Measurements from ENCODE around the gene ZNF362.

Gene ZNF362

DNA sequence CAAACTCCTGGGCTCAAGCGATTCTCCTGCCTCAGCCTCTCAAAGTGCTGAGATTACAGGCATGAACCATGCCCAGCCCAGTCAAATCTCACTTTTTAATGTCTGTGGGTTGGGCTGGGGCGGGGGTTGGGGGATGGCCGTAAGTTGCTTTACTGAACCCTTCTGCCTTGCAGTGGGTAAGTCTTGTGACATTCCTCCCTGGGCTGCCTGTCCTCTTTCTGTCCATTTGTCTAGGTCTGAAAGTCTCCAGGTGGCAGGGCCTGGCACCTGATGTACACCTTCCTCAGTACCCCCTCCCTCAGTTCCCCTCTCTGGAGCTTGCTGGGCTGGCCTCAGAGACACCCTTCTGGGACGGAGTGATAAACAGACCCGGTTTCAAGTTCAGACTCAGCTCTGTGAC, 13.3 kb downstream of the ZNF362 start:
- DNase-seq, result no peak

DNA sequence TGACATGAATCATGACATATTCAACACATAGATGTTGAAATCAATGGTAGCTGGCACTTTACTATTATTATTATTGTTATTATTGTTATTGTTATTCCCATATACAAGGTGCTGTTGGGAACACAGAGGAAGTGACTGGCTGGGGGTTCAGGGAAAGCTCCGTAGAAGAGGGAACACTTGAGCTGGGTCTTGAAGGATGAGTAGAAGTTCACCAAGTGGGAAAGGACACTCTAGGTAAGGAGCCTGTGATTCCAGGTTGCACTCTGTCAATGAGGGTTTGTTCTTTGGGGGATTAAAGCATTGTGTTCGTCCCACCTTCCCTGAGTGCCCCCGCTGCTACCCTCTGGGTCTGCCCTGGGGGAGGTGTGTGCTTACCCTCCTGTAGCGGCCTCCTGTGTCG, 14.1 kb downstream of the ZNF362 start:
- DNase-seq, result no peak

DNA sequence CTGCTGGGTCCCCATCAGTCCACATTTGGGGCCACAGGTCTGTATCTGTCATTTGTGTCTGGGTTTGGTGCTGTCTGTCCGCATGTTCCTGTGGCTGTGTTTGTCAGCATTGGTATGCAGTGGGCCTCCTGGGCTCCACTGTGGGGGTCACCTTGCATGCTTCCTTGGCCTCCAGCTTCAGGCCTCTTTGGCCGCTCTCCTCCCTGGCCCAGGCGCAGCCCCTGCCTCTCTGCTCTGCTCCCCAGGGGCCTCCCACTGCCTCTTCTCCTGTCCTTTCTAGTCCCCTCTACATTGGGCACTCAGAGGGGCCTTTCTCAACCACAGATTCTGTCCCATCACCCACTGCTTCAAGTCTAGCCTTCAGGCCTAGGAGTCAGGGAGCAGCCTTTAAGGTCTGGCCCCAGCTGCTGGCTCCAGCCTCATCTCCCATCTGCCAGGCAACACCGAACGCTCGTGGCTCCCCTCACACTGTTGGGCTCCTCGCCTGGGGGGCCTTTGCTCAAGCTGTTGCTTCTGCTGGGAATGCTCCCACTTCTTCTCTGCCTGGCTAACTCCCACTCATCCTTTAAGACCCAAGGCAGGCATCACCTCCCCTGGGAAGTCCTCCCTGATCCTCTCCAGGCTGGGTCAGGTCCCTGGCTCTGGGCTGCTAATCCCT, 14.6 kb downstream of the ZNF362 start:
- DNase-seq, result no peak

DNA sequence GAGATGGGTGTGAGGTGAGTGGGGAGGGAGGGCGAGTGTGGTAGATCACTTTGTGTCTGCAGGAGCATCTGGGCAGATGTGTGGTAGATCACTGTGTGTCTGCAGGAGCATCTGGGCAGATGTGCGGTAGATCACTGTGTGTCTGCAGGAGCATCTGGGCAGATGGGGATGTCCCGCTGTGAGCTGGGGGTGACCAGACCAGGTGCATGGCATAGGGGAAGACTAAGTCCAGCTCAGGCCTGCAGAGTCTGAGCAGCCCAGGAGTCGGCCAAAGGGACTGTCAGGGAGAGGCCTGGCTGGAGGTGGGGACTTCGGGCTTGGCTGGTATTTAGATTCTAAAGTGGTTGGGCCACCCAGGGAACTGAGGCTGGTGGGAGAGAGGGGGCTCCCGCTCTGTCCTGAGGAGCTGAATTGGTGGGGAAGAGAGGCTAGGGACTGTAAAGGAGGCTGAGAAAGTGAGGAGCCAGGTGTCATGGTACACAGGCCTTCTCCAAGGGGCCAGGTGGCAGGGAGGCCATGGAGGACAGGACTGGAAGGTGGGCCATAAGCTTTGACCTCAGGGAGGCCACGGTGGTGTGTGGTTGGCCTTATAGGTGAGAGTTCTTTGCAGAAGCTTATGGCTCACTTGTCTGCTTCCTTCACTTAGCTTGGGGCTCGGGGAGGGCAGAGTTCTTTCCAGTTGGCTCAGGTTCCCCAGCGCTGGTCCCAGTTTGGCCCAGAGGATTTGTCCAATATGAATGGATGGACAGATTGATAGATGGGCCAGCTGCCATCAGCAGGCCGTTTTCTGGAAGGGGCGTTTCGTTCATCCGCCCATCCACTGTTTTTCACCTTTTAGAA, 15.6 kb downstream of the ZNF362 start:
- DNase-seq, result no peak

DNA sequence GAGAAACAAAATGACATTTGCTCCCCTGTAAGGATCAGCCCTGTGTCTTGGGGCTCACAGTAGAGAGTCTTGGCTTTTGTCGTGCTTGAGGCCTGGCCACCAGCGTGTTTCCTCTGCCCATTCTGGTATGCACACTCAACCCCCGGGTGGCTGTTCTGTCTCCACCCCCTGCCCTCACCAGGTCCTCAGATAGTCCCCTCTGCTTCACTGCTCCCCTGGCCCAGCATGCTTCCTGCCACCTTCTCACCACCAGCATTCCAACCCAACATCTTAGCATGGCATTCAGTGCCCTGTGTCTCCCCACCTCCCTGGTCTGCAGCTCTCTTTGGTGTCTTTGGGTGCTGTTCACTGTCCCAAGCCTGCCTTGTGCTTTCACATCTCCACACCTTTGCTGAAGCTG, 16.2 kb downstream of the ZNF362 start:
- DNase-seq, result no peak

DNA sequence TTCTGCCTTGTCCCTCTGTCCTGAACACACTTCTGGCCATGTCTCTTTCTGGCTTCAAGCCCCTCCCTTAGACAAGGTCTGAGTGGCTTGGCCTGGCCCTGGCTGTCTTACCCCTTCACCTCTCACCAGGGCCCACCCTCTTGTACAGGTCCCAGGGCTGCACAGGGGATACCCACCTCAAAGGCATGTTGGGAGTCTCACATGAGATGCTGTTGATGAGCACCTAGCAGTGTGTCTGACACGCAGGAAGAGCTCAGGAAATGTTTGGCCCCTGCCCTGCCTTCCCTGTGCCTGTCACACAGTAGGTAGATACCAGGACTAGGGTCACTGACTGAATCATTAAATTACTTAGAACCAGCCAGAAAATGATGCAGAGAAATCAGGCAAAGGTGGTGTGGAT, 16.6 kb downstream of the ZNF362 start:
- DNase-seq, result no peak

DNA sequence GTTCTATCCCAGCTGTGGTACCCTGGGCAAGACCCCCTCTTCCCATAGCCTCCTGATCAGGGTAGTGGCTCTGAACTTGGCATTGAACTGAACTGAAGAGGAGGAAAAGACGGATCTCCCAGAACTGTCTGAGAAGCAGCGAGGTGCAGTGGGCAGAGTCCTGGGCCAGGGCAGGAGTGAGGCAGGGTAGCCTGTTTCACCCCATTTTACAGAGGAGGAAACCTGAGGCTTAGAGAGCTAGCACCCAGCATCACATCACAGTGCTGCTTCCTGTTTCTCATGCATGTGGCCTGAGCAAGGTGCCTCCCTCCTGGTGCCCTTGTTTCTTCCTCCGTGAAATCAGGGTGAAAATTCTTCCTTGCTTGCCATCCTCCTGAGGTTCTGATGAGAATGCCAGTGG, 17.1 kb downstream of the ZNF362 start:
- DNase-seq, result no peak

DNA sequence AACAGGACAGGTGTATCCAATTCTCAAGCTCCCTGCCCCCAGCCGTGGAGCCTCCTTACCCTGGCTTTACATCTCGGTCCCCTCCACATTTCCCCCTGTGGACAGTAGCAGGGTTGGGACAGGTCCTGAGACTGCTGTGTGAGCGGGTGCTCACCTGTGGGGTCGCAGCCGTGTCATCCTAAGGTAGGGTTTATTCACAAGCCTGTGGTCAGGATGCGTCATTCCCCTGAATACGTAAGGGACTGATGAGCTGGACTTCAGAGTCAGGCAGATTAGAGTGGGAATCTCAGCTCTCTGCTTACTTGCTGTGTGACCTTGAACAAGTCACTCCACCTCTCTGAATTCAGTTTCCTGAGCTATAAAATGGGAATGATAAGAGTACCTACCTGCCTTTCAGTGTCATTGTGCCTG, 17.7 kb downstream of the ZNF362 start:
- no peak for DNase-seq

DNA sequence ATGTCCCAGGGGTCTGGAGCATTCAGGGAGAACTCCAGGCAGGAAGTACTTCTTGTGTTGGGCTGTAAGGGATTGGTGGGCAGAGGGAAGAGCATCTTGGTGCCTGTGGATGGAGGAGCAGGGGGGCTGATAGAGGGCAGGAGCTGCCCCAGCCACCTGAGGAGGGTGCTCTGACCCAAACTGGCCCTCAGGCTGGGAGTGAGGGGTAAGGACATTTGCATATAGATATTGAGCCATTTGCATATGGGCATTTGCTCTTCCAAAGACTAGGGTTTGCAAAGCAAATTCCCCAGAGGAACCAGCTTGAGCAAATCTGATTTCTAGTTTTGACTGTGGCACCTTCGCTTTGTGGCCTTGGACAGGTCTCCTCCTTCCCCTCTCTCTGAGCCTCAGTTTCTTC, 18.2 kb downstream of the ZNF362 start:
- DNase-seq, result no peak

DNA sequence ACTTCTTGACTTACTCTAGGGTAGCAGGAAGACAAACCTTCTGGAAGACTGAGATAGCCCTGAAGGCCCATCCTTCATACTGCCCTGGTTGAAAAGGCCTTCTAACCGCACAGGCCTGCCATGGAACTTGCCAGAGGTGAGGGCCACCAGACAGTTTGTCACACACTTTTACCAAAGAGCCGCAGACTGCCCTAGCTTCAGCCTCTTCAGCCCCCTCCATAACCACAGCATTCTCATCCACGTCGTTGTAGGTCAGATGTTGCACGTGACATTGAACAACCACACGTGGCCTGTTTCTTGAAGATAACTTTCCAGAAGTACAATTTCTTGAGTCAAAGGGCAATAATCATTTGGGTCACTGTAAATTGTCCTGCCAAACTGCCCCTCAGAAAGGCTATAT, 18.9 kb downstream of the ZNF362 start:
- DNase-seq, result no peak

DNA sequence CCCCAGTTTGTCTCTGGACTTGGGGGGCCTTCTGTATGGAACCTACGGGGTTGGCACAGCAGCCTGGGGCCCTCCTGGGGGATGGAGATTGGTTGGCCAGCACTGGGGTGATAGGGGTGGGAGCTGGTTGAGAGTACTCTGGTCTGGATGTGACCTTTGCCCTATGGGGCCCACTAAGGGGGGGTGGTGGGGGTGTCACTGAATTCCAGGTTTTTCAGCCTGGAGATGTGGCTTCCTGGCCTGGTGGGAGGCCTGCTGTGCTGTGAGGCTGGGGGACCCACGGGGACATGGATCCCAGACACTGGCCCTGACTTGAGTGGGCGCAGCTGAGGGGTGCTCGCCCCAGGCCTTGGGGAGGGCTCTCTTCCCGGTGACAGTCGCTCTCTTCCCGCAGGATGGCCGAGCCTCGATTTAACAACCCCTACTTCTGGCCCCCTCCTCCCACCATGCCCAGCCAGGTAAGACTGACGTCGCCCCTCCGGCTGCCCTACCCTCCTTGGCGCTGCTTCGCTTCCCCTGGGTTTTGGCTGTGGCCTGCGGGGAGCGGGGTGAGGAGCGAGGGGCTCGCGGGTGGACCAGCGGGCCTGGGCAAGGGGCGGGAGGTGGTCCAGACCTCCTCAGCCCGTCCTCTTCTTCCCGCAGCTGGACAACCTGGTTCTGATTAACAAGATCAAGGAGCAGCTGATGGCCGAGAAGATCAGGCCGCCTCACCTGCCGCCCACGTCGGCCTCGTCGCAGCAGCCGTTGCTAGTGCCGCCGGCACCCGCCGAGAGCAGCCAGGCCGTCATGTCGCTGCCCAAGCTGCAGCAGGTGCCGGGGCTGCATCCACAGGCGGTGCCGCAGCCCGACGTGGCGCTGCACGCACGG, 19.6 kb downstream of the ZNF362 start:
- DNase-seq, result no peak

DNA sequence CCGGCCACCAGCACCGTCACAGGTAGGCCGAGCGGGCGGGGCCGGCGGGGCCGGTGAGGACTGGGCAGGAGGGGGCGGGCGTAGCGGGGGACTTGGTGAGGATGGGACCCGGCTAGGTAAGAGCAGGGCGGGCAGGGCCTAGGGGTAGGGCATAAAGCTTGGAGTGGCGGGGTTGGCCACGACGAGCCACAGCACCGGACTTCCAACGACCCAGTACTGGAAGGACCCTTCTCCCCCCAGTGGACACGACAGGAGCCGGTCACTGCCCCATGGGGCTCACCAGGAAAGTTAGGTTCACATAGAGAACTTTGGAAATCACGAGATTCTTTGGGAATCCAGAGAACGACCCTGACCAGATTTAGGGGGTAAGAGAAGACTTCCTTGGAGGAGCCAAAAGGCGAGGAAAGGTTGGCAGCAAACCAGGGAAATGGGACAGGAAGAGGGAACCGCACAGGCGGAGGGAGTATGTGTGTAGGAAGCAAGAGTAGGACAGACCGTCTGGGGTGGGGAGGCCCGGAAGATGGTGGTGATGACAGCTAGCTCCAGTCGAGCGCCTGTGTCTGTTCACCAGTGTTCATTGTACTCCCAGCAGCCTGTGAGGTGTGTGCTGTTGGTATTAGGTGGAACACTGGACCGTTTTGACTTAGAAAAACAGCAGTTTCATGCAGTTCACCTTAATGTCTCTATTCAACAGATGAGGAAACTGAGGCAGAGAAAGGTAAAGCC, 20.4 kb downstream of the ZNF362 start:
- DNase-seq, result no peak

DNA sequence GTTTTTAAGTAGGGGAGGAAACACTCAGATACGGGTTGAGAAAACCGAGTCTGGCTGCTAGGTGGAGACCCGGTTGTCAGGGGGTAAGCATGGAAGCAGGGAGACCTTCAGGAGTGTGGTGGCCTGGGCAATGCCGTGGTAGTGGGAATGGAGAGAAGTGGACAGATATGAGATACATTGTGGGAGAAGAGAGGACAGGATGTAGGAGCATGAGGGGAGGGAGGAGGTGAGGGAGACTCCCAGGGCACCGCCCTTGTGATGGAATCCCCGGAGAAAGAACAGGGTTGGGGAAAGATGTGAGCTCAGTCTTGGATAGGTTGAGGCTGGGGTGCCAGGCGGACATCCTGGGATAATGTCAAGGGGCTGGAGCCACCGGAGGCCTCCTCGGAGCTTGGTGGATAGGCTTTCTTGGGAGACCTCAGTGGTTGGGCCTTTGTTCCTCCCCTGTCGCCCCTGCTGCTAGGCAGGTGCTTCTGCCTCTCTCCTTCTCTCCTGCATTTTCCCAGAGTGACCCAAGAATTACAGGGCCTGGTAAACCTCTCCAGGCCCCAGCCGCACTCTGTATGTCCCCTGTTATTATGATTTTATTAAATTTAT, 21.3 kb downstream of the ZNF362 start:
- DNase-seq, result no peak

DNA sequence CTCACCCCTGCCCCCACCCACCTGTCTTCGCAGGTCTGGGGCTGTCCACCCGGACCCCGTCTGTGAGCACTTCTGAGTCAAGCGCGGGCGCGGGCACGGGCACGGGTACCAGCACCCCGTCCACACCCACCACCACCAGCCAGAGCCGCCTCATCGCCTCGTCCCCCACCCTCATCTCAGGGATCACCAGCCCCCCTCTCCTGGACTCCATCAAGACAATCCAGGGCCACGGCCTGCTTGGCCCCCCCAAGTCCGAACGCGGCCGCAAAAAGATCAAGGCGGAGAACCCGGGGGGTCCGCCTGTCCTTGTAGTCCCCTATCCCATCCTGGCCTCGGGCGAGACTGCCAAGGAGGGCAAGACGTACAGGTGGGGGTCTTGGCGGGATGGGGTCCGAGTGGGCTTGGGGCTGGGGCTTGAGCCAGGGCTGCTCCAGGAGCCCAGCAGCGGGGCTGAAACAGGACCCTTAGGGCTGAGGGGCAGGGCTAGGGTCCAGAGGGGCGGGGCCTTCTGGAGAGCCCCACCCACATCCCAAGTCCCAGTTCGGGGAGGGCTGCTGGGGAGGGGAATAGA, 23.9 kb downstream of the ZNF362 start:
- DNase-seq, result no peak

DNA sequence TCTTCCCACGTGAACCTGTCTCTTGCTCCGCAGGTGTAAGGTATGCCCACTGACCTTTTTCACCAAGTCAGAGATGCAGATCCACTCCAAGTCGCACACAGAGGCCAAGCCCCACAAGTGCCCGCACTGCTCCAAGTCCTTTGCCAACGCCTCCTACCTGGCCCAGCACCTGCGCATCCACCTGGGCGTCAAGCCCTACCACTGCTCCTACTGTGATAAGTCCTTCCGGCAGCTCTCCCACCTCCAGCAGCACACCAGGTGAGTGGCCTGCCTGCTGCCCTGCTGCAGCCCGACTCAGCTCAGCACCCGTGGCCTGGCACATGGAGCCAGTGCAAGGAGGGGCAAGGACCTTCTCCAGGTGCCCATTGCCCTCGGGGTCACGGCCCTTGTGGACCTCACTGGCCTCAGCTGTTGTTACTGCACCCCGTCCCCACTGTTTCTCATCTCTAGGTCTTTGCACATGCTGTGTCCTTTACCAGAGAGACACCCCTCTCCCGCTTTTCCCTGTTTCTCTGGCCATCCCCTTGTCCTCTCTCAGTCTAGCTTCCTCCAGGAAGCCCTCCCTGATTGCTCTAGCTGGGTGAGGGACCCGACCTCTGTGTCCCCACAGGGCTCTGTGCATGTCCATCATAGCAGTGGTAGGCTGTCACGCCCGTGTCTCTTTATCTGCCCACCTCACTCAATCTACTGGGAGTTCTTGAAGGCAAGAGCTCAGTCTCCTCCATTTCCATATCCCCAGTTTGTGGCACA, 25.4 kb downstream of the ZNF362 start:
- no peak for DNase-seq

DNA sequence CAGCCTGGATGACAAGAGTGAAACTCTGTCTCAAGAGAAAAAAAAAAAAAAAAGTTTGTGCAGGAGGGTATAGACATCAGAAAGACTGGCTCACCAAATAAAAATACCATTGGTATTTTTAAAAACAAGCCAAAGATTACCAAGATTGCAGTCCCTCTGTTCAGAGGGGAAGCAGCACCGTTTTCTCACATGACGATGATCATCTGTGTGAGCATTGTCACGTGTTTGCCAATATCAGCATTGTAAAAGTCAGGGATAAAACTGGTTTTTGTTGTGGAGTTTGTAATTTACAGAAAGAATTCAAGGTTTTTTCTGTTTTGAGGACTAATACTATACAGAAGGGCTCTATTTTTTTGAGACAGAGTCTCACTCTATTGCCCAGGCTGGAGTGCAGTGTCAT, 26.5 kb downstream of the ZNF362 start:
- no peak for DNase-seq

DNA sequence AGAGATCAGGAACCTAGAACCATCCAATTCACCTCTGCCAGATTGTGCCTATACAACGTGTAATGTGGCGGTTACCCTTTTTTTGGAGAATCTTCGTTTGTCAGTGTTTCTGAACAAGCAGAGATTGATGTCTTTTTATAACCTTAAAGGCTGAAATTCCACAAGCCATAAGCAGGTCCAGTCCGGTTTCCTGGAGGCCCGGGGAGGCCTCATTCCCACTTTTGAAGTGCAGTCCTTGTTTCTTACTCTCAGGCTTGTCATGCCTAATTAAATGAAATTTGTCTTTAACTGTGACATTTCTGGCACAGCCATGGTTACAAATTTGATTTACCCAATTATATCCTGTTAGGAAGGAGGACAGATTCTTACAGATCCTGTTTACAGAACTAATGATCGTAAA, 27.8 kb downstream of the ZNF362 start:
- no peak for DNase-seq

DNA sequence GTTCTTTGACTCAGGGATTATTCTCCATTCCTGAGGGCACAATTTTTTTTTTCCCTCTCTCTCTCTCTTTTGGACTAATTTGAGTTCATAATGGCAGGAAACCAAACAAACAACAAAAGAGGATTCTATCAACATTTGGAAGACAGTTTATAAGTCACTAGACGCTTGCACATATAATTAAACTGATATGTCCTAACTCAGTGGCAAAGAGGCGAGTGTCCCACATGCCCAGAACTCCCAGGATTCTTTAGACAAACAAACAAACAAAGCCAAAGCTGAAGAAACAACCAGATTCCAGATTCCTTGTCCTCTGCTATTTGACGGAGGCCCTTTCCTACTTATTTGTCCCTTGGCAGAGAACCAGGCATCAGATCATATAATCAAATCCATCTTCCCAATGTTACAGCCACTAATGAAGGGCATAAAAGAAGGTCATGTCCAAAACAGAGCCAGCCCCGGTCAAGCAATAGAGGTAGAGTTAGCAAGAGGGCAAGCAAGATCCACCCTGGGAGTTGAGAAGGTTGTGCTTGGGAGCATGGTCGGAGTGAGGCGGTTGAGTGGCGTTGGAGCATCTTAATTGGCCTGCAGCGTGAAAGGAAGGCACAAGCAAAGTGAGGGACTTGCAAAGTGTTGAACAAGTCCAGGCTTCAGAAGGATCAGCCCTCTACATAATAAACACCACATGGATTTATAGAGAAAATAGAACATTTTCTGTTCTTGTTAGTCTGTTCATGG, 30.3 kb downstream of the ZNF362 start:
- DNase-seq, result no peak

DNA sequence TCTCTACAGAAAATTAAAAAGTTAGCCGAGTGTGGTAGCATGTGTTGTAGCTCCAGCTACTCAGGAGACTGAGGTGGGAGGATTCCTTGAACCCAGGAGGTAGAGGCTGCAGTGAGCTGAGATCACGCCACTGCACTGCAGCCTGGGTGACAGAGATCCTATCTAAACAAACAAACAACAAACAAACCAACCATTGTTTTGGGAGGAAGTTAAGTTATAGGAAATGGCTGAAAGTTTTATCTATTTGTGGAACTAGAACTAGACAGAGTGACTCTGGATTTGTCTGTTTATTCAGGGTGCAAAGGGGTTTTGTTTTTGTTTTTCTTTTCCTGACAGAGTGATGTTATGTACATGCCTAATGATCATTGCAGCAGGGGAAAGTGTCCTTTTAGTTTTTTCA, 31.0 kb downstream of the ZNF362 start:
- DNase-seq, result no peak

DNA sequence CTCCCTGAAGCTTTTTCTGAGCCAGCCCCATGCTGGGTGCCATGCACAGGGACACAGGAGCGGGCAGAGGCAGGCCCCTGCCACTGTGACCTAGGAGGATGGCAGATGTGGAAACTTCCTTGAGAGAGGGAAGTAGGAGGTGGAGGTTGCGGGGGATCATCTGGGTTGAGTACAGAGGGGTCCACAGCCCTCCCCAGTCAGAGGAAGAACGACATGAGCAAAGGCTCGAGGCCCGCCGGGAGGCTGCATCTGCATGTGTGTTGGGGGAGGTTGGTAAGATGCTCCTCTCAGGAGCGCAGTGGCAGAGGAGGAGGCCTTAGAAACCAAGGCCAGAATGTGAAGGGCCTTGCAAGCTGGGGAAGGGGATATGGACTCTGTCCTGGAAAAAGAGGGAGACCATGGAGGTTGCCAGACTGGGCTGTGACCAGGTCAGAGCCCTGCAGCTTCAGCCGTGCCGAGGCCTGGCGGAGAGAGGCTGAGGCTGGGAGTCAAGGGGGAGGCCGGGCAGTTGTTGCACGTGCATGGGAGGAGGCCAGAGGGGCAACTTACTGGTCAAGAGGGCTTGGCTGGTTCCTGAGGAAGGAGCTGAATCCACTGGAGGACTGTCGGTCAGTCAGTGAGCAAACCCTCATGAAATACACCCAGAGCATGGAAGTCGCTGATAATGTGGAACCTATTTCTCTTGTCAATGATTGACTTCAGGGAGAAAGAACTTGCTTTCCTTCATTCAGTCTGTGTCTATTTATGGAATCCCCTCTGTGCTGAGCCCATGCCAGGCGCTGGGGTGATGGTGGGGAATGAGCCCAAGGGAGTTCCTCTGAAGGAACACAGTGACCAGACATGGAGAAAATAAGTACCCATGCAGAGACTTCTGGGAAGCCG, 32.9 kb downstream of the ZNF362 start:
- DNase-seq, result no peak

All from EL (cell line).